Measurements from ENCODE around the gene SHROOM2. TPM values are rescaled to one million over a fixed set of nuclear protein-coding genes. Genes with fewer than 3 reads are reported as not detected.

SHROOM2 gene, protein sequence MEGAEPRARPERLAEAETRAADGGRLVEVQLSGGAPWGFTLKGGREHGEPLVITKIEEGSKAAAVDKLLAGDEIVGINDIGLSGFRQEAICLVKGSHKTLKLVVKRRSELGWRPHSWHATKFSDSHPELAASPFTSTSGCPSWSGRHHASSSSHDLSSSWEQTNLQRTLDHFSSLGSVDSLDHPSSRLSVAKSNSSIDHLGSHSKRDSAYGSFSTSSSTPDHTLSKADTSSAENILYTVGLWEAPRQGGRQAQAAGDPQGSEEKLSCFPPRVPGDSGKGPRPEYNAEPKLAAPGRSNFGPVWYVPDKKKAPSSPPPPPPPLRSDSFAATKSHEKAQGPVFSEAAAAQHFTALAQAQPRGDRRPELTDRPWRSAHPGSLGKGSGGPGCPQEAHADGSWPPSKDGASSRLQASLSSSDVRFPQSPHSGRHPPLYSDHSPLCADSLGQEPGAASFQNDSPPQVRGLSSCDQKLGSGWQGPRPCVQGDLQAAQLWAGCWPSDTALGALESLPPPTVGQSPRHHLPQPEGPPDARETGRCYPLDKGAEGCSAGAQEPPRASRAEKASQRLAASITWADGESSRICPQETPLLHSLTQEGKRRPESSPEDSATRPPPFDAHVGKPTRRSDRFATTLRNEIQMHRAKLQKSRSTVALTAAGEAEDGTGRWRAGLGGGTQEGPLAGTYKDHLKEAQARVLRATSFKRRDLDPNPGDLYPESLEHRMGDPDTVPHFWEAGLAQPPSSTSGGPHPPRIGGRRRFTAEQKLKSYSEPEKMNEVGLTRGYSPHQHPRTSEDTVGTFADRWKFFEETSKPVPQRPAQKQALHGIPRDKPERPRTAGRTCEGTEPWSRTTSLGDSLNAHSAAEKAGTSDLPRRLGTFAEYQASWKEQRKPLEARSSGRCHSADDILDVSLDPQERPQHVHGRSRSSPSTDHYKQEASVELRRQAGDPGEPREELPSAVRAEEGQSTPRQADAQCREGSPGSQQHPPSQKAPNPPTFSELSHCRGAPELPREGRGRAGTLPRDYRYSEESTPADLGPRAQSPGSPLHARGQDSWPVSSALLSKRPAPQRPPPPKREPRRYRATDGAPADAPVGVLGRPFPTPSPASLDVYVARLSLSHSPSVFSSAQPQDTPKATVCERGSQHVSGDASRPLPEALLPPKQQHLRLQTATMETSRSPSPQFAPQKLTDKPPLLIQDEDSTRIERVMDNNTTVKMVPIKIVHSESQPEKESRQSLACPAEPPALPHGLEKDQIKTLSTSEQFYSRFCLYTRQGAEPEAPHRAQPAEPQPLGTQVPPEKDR (N-terminal part only)
- total RNA-seq = 10.3 and 13.3 TPM in 2 replicates

DNA sequence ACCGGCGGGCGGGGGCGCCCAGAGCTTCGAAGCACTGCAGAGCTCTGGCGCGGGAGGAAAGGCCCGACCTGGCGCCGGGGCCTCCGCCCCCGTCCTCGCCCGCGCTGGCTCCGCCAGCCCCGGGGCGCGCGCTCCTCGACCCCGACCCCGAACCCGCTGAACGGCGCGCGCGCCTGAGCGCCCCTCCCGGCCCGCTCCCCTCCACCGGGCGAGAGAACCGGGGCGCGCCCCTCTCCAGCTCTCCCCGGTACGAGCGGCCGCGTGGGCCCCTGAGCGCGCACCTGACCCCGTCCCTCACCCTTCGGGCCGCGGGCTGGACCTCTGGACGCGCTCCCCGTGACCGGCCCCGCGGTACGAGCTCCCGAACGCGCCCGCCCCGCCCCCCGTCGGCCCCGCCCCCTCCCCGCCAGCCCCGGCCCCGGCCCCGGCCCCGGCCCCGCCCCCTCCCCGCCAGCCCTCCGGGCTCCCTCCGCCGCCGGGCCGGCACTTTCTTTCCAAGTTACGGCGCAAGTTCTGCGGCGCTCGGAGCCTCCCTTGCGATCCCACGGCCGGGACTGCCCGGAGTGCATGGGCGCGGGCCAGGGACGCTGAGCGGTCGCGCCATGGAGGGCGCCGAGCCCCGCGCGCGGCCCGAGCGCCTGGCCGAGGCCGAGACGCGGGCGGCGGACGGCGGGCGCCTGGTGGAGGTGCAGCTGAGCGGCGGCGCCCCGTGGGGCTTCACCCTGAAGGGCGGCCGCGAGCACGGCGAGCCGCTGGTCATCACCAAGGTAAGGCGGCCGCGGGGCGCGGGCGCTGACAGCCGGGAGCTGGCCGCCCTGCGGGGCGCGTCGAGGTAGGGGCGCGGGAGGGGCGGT lies at the start of gene SHROOM2:
TSS of gene SHROOM2 (plus strand) at position 486 of the 854 bp plus-strand sequence. CDS start at position 603, 117 bp downstream.

GRCh38 chrX:9765737-9766097 lies 20.5 kb upstream of the SHROOM2 start, which contains the start of gene GPR143:
Gene GPR143, minus strand, starts transcription at chrX:9765847. Its CDS starts 30 bp downstream, at chrX:9765817.

GRCh38 chrX:9966775-9967408 lies 180.7 kb downstream of the SHROOM2 start, which contains the start of gene CLDN34:
Gene CLDN34, plus strand, starts transcription at chrX:9967358. Its CDS starts 0 bp downstream, at chrX:9967358.

Other genes starting within 250 kb of the SHROOM2 start
- 0.15 and 1.7 TPM in 2 replicates for gene GPR143, start 20.6 kb upstream of the SHROOM2 start, total RNA-seq
- gene CLDN34, start 180.9 kb downstream of the SHROOM2 start, total RNA-seq = not detected in 2 replicates